Peyer's patch (tissue), 4 donors: ENCODE results near the gene RUNX1.

Experiments used
- CTCF ChIP-seq, 6 experiments: fragments of 450-650 bp in 4 of 6; fragments of 200-600 bp in 2 of 6; sonication (generic) in 1 of 6; IDR thresholded peaks; one replicate each; pipeline ENCODE4 v1.5.1; 2017 to 2019; ENCODE audit warnings: antibody characterized with exemption in 6 of 6, mild to moderate bottlenecking in 3 of 6, moderate library complexity in 1 of 6
- POLR2A ChIP-seq, 2 donors: fragments of 450-650 bp; IDR thresholded peaks; one replicate each; pipeline ENCODE4 v1.5.1; 2017; ENCODE audit warnings: antibody characterized with exemption in 2 of 2, mild to moderate bottlenecking in 2 of 2, moderate library complexity in 2 of 2

GRCh38 chr21:34983680-34984086 is 65.4 kb downstream of the RUNX1 start:
- TF ChIP-seq CTCF (IDR thresholded peaks at IDR 0.05) (no peak), POLR2A (IDR thresholded peaks at IDR 0.05) (no peak)
